Mesodermal cell (in vitro differentiated cells): ENCODE measurements around the gene LIN7B.
A peak's percentile ranks its signal among the peaks of the same experiment; 100 is the strongest.
"Not testable (repeated sequence)": the region's sequence is repeated elsewhere in the genome, so short reads cannot be mapped to it uniquely, and the experiment has no call there.

Source experiments
- H3K27ac ChIP-seq: 2 replicates; pipeline ENCODE4 v1.7.0; 2013; ENCODE audit warnings: mild to moderate bottlenecking, low read depth, low read length, moderate library complexity; ENCODE audit not compliant: severe bottlenecking
- H3K36me3 ChIP-seq: 2 replicates; pipeline ENCODE4 v1.7.1; 2013; ENCODE audit warnings: mild to moderate bottlenecking, low read length, moderate library complexity; ENCODE audit not compliant: control insufficient read depth, insufficient read depth
- H3K4me1 ChIP-seq: one replicate; pipeline ENCODE4 v1.7.1; 2013; ENCODE audit warnings: mild to moderate bottlenecking, low read length; ENCODE audit not compliant: insufficient read depth, control insufficient read depth, poor library complexity, severe bottlenecking
- H3K4me3 ChIP-seq: 2 replicates; pipeline ENCODE4 v1.7.0; 2013; ENCODE audit warnings: low read length, control low read depth, mild to moderate bottlenecking; ENCODE audit not compliant: insufficient read depth, poor library complexity, severe bottlenecking; ENCODE audit errors: extremely low read depth
- H3K9me3 ChIP-seq: 2 replicates; pipeline ENCODE4 v1.7.1; 2013; ENCODE audit warnings: mild to moderate bottlenecking, low read length, moderate library complexity; ENCODE audit not compliant: control insufficient read depth
- WGBS, 2 experiments: methylation state at CpG; one replicate each; pipeline ENCODE4 v1.1.5; 2013; ENCODE audit warnings: missing lambda C conversion rate in 2 of 2; ENCODE audit not compliant: insufficient coverage in 2 of 2; 5-methylcytosine and 5-hydroxymethylcytosine counted together

LIN7B gene

GRCh38 chr19:49132974-49133609 lies 18.9 kb downstream of the LIN7B start:
- WGBS, 2 experiments: 85 to 92% methylated on average over 39 to 49 of the region's 49 CpGs
- Histone ChIP-seq H3K4me1 (no peaks in the 10 kb centered on the region), H3K36me3 (peaks cover 15% of the 10 kb centered on the region), H3K27ac (no peak overlapping the region), H3K4me3 (no peak overlapping the region), H3K9me3 (no peaks in the 10 kb centered on the region)

- H3K4me3 ChIP-seq: no peak overlapping the region
- H3K27ac ChIP-seq: no peak overlapping the region
- H3K4me1 ChIP-seq: no peaks in the 10 kb centered on the region
- 96% methylated on average over 42 of the region's 42 CpGs for WGBS, 2 experiments
- no peaks in the 10 kb centered on the region for H3K9me3 ChIP-seq
- H3K36me3 ChIP-seq: peaks cover 15% of the 10 kb centered on the region
These were observed 19.7 kb downstream of the LIN7B start for GRCh38 chr19:49133621-49134454.

- Histone ChIP-seq H3K4me3 (no peak overlapping the region), H3K27ac (no peak overlapping the region), H3K36me3 (peaks cover 15% of the 10 kb centered on the region), H3K9me3 (no peaks in the 10 kb centered on the region), H3K4me1 (no peaks in the 10 kb centered on the region)
- 82 to 100% methylated on average over 2 to 3 of the region's 5 CpGs for WGBS, 2 experiments
These were observed 21.5 kb downstream of the LIN7B start for GRCh38 chr19:49135686-49136085.

- 84 to 91% methylated on average over 7 to 9 of the region's 10 CpGs for WGBS, 2 experiments
- Histone ChIP-seq H3K4me3 (no peak overlapping the region), H3K27ac (no peak overlapping the region), H3K4me1 (no peaks in the 10 kb centered on the region), H3K9me3 (no peaks in the 10 kb centered on the region), H3K36me3 (peaks cover 15% of the 10 kb centered on the region)
These were observed 22.6 kb downstream of the LIN7B start for GRCh38 chr19:49136771-49137171.

- no peaks in the 10 kb centered on the region for H3K36me3 ChIP-seq
- H3K9me3 ChIP-seq: no peaks in the 10 kb centered on the region
- no peak overlapping the region for H3K27ac ChIP-seq
- H3K4me3 ChIP-seq: no peak overlapping the region
- H3K4me1 ChIP-seq: no peaks in the 10 kb centered on the region
- 86 to 98% methylated on average over 6 to 7 of the region's 7 CpGs for WGBS, 2 experiments
These were observed 26.8 kb downstream of the LIN7B start for GRCh38 chr19:49140951-49141350.

GRCh38 chr19:49141352-49141751 lies 27.2 kb downstream of the LIN7B start:
- Histone ChIP-seq H3K27ac (no peak overlapping the region), H3K36me3 (no peaks in the 10 kb centered on the region), H3K9me3 (no peaks in the 10 kb centered on the region), H3K4me1 (no peaks in the 10 kb centered on the region), H3K4me3 (no peak overlapping the region)
- 68 to 87% methylated on average over 3 to 4 of the region's 6 CpGs for WGBS, 2 experiments

- Histone ChIP-seq H3K4me3 (peak overlapping the region; percentile 53), H3K4me1 (no peaks in the 10 kb centered on the region), H3K36me3 (no peaks in the 10 kb centered on the region), H3K27ac (no peak overlapping the region), H3K9me3 (no peaks in the 10 kb centered on the region)
- 4 to 6% methylated on average over 21 of the region's 21 CpGs for WGBS, 2 experiments
These were observed 28.7 kb downstream of the LIN7B start for GRCh38 chr19:49142866-49143335.

GRCh38 chr19:49145573-49146407 lies 31.6 kb downstream of the LIN7B start:
- 19 to 25% methylated on average over 10 to 13 of the region's 30 CpGs for WGBS, 2 experiments
- H3K4me1 ChIP-seq: peaks cover 7% of the 10 kb centered on the region
- no peaks in the 10 kb centered on the region for H3K9me3 ChIP-seq
- peak overlapping the region; percentile 16 for H3K27ac ChIP-seq
- peak overlapping the region; percentile 33 for H3K4me3 ChIP-seq
- no peaks in the 10 kb centered on the region for H3K36me3 ChIP-seq

GRCh38 chr19:49146408-49146770 lies 32.2 kb downstream of the LIN7B start:
- not testable (repeated sequence) for H3K9me3 ChIP-seq, H3K4me1 ChIP-seq, H3K36me3 ChIP-seq
- peak overlapping the region; percentile 33 for H3K4me3 ChIP-seq
- WGBS, 2 experiments: 23 to 27% methylated on average over 7 of the region's 7 CpGs
- H3K27ac ChIP-seq: peak overlapping the region; percentile 16

GRCh38 chr19:49148044-49148682 lies 34.0 kb downstream of the LIN7B start:
- Histone ChIP-seq H3K4me1 (peaks cover 7% of the 10 kb centered on the region), H3K4me3 (peak overlapping the region; percentile 56), H3K36me3 (no peaks in the 10 kb centered on the region), H3K27ac (peak overlapping the region; percentile 79), H3K9me3 (no peaks in the 10 kb centered on the region)
- WGBS, 2 experiments: 86 to 91% methylated on average over 10 to 11 of the region's 11 CpGs
